Measurements from ENCODE around the gene CALHM4. TPM values are rescaled to one million over a fixed set of nuclear protein-coding genes. Genes with fewer than 3 reads are reported as not detected.

Gene CALHM4
- total RNA-seq, 1 donor from 2014 or later: not detected

DNA sequence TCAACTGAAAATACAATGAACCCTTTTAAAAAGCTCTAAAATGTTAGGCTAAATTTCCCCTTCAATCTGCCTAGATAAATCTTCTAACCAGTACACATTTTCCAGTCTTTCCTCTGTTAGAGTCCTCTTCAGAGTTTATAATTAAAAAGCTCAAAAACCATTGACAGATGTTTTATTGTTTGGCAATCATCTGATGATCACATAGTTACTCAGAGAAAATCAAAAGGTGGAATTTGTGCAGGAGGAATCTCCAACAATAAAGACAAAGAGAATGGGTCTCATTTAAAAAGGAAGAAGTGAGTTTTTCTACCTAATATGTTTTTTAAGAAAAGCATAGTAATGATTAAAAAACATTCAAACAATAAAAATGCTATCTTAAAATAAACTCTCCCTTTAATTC lies 11.1 kb upstream of the CALHM4 start:
- DNase-seq (ENCODE audit: low read depth in 2 of 2): no peak

DNA sequence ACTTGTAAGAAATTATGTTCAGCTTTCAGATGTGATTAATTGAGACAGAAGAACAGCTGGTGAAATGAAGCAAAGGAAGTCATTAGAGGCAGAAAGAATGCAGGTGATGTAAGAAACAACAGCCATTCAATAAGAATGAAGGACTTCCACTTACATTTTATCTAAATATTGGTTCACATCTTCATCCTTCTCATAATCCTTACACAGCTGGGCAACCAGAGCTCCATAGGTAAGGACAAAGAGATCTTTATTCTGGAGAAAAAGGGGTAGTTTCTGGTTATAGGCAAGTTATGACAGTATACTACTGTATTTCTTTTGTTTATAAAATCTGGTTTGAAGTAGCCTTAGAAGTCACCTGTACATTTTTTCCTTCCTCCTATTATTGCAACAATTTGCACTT lies 10.4 kb upstream of the CALHM4 start:
- no peak for DNase-seq (ENCODE audit: low read depth in 2 of 2)

DNA sequence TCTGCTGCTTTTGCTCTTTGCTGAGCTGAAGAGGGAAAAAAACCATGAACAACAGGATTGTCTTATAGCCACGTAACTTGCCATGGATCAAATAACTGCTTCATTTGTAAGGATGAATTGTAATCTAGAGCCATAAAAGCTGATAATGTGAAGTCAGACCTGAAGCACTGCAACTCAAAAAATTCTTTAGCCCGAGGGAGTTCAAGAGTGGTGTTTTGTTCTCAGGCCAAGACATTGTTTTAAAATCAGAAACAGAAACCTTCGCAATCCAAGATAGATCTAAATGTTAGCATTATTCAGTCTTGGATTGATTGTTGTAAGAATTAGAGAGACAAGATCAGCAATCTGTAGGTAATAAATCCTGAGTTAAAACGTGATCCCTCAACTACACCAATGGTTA lies 7.9 kb upstream of the CALHM4 start, which contains the start of gene TRAPPC3L:
Gene TRAPPC3L (minus strand): TSS at position 34 of the 400 bp plus-strand sequence. CDS start 170 bp downstream, outside the sequence.
- DNase-seq (ENCODE audit: low read depth in 2 of 2): no peak

DNA sequence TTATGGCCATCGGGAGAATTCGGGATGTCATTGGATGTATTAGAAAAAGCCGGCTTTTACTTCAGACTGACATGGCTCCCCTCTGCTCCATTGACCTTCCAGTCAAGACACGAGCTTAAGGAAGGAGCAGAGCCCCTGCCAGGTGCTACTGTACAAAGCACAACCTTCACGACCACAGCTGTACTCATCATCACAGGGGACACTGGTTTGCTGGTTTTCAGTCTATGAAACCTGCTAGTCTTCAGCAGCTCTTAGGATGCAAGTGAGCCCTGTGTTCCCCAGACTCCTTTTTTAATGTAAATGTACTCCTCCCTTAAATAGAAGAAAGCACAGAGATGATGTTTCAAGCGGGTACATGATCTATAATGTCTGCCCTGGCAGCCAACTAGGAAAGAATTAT lies 6.2 kb upstream of the CALHM4 start:
- no peak for DNase-seq (ENCODE audit: low read depth in 2 of 2)

DNA sequence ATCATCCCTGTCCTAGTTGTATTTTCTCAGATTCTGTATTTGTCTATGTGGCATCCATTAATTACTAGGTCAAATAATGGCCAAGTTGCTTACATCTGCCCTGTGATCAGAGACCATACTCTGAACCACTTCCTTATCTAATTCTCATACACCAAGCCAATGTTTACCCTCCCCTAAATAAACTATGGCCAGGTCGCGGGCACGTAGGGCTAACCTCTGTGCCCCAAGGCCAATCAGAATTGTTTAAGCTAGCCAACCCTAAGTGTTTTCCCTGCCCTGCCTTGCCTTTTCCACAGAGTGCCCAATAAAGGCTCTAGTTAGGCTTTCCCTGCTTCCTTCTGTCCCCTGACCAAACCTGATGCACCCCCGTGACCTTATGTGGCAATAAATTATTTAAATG lies 2.8 kb upstream of the CALHM4 start:
- DNase-seq (ENCODE audit: low read depth in 2 of 2): no peak

DNA sequence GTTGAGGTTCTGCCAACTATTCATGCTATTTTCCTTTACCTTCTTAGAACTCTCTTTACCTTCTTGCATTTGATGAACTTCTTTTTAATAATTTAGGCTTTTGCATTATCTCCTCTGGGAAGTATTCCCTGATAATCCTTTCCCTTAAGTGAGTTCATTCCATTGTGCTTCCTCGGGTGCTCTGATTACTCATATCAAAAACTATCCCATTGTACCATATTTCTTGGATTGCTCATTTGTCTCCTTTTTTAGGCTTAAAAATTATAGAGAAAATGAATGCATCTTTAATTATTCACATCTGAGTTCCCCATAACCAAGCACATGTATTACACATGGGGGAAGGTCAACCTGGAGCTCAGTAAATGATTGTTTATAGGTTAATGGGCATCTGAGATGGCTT lies 2.5 kb downstream of the CALHM4 start:
- peak in 1 of 2 donors; percentile 45 for DNase-seq (ENCODE audit: low read depth in 2 of 2)

DNA sequence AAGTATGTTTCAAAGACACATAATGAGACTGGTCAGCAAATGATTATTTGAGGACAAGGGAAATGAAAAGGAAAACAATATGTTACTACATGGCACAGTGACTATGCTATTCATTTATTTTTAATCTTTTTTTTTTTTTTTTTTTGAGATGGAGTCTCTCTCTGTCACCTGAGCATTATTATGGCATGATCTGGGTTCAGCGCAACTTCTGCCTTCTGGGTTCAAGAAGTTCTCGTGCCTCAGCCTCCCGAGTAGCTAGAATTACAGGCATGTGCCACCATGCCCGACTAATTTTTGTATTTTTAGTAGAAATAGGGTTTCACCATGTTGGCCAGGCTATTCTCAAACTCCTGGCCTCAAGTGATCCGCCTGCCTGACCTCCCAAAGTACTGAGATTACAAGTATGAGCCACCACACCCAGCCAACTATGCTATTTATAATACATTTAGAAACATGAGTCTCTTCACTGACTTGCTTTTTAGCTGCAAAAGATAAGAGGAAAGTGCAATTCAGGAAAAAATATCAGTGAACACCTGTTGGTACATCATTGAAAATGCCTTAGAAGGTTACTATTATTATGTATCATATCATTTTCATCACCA lies 3.4 kb downstream of the CALHM4 start:
- no peak for DNase-seq (ENCODE audit: low read depth in 2 of 2)

DNA sequence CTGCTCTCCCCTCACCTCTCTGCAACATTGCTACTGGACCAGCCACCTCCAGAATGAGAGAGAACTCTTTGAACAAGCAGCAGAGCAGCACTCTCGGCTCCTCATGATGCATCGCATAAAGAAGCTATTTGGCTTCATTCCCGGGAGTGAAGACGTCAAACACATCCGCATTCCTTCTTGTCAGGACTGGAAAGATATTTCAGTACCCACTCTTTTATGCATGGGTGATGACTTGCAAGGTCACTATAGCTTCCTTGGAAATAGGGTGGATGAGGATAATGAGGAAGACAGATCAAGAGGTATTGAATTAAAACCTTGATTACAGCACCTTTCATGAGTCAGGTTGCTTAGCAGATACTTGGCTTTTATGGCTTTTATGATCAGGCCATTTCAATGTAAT lies 4.3 kb downstream of the CALHM4 start:
- DNase-seq (ENCODE audit: low read depth in 2 of 2): peak in 1 of 2 donors; percentile 95

DNA sequence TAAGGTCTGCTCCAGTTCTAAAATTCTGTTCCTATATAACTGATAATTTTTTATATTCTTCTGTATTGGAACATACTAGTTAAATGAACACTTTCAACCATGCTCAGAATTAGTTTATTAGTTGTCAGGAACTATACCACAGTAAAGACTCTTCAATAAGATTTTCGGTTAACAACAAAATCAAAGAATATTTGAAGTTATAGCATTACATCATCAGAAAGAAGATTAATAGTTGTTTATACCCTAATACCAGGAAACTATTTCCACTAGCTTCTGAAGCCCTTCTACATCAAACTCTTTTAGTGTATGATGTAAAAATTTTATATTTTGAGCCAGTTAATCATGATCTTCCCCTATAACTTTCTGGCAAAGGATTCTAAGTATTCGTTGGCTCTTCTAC lies 6.6 kb downstream of the CALHM4 start:
- no peak for DNase-seq (ENCODE audit: low read depth in 2 of 2)

DNA sequence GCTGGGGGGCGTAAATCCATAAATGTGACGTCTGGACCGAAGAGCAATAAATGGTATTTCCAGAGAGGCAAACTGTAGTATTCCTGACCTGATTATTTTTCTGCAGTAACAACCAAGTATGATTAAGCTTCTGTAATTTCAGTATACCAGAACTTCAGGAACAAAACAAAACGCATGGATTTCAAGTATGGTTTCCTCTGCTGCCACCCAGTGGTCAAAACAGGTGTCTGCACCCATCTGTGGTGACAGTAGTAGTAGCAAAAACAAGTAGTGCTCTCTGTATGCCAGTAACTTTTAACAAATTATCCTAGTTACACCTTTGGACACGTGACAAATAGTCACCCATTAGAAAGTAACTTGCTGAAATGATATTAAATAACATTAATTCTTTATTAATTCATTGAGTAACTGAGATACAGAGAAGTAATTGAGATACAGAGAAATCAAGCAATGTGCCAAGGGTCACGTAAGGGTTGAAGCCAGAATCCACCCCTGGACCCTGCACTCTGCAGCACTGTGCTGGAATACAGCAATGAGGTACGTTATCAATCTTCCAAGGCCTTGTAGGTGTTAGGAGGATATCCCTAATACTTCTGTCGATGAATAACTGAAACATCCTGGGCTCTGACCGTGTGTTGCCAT lies 7.9 kb downstream of the CALHM4 start:
- DNase-seq (ENCODE audit: low read depth in 2 of 2): peak; percentile 76 to 77

DNA sequence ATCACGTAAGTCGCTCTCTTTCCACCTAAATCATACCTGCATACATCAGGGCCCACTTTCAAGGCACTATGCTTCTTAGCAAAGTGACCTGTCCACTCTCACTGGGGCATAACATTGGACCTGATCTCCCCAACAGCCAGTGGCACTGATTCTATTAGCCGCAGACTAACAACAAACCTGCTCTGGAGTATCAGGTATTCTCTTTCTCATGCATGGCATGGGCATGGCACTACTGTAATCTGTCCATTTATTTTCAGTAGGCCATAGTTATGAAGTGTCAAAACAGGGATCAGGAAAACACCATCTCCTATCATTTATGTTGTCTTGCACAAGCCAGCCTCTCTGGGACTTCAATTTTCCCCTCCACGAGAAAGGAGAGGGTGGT lies 8.5 kb downstream of the CALHM4 start:
- DNase-seq (ENCODE audit: low read depth in 2 of 2): no peak

DNA sequence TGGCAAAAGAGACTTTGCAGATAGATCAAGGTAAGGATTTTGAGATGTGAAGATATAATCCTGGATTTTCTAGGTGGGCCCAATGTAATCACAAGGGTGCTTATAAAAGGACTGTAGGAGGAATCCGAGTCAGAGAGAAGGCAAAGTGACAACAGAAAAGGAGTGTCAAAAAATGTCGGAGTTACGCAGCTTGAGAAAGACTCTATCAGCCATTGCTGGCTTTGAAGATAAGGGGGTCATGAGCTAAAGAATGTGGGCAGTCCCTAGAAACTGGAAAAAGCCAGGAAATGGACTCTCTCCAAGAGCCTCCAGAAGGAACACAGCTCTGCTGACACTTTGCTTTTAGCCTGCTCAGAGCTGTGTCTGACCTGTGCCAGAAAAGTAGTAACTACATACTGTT lies 9.1 kb downstream of the CALHM4 start:
- peak in 1 of 2 donors; percentile 40 for DNase-seq (ENCODE audit: low read depth in 2 of 2)

DNA sequence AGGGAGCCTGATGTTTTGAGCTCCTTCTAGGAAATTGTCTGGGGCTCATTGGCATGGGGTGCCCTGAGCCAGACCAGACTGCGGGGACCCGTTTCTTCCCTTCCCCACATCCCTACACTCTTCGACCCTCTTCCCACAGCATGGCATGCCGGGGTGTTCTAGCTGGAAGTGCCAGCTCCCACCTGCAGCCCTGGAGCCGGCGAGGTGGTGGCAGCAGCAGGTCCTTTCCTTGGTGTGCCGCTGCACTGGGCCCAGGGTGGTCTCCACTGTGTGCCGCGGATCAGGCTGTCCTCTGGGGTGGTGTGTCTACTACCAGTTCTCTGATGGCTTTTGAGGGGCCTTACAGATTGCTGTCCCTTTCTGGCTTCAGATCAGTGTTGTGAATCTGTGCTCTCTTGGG lies 10.3 kb downstream of the CALHM4 start:
- DNase-seq (ENCODE audit: low read depth in 2 of 2): no peak

DNA sequence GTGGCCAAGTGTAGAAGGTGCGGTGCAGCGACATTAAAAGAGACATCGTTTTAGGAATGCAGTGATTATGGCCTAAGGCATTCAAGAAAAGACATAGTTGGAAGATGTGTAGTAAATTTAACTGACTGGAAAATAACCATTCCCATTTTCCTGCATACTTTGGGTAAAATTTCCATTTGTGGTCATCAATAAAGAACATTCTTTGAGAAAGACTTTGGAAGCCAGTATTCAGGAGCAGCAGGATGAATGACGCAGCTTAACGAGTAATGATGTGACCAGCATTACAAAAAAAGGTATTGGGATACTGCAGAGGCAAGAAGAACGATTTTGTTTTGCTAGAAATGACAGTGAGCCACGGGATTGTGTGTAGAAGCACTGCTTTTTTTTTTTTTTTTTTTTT lies 10.8 kb downstream of the CALHM4 start:
- no peak for DNase-seq (ENCODE audit: low read depth in 2 of 2)

DNA sequence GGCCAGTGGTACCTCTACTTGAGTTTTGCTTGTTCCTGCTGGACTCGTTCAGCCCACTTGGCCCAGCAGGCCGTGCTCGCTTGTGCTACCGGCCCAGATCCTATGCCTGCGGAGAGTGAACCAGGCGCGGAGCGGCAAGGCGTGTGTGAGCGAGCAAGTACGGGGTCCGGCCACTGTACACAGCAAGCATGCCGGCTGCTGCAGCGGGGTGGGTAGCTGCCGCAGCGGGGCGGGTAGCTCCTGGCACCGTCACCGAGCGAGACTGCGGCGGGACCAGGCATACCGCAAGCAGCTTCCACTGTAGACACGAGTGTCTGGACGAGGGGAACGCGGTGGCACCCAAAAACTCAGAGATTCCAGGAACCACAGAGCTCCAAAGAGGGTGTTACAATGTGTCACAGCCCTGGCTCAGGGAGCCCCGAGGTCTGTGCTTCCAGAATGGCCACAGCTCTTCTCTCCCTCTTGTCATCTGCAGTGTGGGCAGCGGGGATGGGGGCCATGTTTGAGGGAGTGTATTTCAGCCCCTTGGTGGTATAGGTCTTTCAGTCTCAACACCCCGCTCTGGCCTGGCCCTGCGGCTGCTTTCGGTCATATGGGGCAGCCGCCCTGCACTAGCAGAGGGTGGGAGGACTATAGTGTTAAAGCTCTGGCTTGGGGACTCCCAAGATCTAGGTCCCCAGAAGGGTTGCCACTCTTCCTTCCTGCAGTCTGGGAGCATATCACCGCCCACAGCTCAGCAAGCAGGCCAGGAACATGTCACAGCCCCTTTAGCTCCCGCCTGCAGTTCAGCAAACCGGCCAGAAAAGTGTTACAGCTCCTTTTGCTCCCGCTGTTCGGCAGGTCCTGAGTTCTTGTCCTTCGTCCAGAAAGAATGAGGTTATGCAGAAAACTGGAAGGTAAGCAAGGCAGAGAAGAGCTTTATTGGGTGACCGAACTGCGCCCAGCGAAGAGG lies 11.6 kb downstream of the CALHM4 start:
- DNase-seq (ENCODE audit: low read depth in 2 of 2): peak in 1 of 2 donors; percentile 29

DNA sequence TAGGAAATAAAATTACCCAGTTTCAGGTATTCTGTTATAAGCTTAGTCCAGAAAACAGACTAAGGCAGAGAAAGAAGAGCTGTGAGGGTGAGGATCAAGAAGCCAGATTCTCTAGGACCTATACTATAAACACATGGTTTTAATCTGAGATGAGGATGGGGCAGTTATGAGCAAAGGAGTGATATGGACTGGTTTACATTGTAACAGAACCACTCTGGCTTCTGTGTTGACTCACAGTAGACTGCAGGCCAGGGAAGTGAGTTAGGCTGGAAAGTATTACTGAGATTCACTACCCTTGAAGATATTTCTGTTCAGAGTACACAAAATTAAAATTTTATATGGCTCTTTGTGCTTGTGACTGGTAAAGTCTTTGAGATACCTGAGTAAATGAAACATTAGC lies 14.6 kb downstream of the CALHM4 start:
- peak in 1 of 2 donors; percentile 13 for DNase-seq (ENCODE audit: low read depth in 2 of 2)

DNA sequence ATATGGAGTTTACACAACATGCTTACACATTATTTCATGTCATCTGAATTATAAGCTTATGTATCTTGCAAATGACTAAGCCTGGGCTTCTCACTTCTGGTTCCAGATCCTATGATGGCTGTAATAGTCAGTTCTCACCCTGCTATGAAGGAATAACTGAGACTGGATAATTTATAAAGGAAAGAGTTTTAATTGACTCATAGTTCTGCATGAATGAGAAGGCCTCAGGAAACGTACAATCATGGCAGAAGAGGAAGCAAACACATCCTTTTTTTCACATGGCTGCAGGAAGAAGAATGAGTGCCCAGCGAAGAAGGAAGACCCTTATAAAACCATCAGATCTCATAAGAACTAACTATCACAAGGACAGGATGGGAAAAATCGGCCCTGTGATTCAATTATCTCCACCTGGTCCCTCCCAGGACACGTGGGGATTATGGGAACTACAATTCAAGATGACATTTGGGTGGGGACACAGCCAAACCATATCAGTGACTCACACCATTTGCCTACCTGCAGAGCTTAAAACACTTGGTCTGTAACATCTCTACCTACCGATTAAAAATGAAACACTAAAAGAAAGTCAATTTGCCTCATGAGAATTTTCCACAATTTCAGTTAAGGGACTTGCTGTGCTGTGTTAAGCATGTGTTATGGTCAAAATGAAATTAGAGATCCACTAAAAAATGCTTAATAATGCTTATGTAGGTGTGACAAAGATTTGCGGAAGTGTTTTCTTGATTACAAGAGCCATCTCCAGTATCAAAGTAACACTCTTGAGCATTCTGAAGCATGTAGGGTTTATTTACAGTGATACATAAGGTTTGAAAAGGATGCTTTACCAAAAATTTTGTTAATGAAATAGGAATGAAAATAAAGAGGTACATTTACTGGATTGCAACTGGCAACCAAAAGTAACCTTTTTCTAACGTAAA lies 15.5 kb downstream of the CALHM4 start:
- DNase-seq (ENCODE audit: low read depth in 2 of 2): peak in 1 of 2 donors; percentile 55

DNA sequence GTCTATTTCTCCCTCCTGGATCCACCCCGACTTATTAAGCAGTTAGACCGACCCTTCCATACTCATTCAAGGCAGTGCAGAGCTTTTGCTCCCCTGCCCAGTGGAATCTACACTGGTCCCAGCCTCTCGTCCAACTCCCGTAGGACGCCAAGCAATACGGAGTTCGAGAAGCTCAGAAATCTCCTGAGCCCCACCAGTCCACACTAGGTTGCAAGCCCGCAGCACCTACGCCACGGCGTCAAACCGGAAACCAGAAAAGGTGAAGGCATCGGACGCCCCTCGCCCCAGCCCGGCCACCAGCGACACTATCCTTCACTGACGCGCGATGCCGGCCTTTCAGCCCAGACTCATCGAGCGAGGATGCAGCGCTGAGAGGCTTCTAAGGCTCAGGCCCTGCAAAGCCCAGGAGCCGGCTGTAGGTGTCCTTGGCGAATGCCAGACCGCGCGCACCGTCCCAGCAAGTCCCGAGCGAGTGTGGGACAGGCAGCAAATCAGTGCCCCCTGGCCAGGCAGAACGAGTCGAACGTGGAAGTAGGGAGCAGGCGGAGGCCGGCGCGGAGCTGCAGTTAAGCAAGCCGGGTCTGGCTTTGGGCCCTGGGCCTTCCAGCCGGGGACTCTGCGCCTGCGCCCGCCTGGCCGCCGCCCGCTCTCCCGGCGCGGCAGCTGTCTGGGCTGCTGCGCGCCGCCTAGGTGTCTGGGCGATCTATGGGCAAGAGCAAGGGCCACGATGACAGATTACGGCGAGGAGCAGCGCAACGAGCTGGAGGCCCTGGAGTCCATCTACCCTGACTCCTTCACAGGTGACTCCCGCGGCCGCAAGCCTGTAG lies 17.5 kb downstream of the CALHM4 start, which contains the start of gene RWDD1:
Gene RWDD1 (plus strand): TSS at position 649 of the 827 bp plus-strand sequence. CDS start 79 bp downstream, at position 728.
- DNase-seq (ENCODE audit: low read depth in 2 of 2): peak; percentile 100

DNA sequence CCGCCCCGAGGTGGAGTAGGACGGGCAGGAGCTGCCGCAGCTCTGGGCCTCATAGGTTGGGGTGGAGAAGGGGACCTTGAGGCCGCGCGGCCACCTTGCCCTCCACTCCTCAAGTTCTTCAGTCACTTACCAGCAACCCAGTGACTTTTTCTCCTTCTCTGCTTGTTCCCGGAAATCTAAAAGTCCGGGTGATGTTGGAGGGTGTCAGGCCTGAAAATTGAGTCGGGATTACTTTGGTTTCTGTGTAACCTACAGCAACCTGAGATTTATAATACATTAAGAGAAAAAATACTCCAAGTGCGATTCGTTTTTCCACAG lies 18.1 kb downstream of the CALHM4 start:
- DNase-seq (ENCODE audit: low read depth in 2 of 2): no peak

DNA sequence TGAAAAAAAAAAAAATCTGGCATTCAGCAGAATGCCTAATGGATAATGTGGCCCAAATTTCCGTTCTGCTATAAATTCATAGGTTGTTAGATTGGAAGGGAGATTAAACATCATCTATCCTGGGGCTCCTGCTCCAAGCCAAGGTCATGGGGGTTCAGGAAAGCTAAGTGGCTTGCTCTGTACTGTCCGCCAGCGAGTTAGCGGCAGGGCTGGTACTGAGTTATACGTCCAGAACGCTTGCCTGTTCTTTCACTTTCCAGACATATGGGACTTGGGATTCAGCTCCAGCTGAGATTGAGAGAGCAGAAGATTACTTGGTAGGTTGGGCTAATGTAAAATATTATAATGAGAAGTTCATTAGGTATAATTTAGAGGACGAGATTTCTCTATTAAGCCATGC lies 18.6 kb downstream of the CALHM4 start:
- peak; percentile 52 to 65 for DNase-seq (ENCODE audit: low read depth in 2 of 2)

Data from lung microvascular endothelial cell (primary cell).